H1 (cell line): Measurements from ENCODE around the gene HIPK2.

Experiments
- CTCF ChIP-seq, 3 experiments: IDR thresholded peaks; 1 replicate in 2 of 3; 2 replicates in 1 of 3; pipeline versions ENCODE4 v1.5.1 to v1.6.1; 2011; ENCODE audit warnings: low read length in 3 of 3, mild to moderate bottlenecking in 3 of 3, inconsistent platforms in 2 of 3, low read depth in 1 of 3, moderate library complexity in 1 of 3; ENCODE audit not compliant: insufficient read depth in 1 of 3; ENCODE audit errors: control extremely low read depth in 1 of 3
- RAD21 ChIP-seq, 2 experiments: IDR thresholded peaks in 1 of 2; conservative IDR thresholded peaks in 1 of 2; 2 replicates each; pipeline ENCODE4 v1.6.1; 2011; ENCODE audit warnings: low read depth in 2 of 2, low read length in 2 of 2, improper control_type of control experiment in 1 of 2, inconsistent platforms in 1 of 2, mild to moderate bottlenecking in 1 of 2, moderate library complexity in 1 of 2

GRCh38 chr7:139659922-139660316, 117.9 kb downstream of the HIPK2 start:
- TF ChIP-seq RAD21 (IDR thresholded peaks at IDR 0.05 in 1 of 2, conservative IDR thresholded peaks at IDR 0.05 in 1 of 2; ENCODE audit: low read depth in 2 of 2, low read length in 2 of 2) (no peak), CTCF (IDR thresholded peaks at IDR 0.05; ENCODE audit: control extremely low read depth in 1 of 3, insufficient read depth in 1 of 3, low read depth in 1 of 3, low read length in 3 of 3) (no peak)
